Effector memory CD8-positive, alpha-beta T cell (primary cell): Measurements from ENCODE around the gene FRMPD1.

Source experiments
- ATAC-seq: fragments of 150-1000 bp; cut with Tn5 transposase; replicated peaks from 2 replicates; pipeline ENCODE4 v1.10.0; 2021; ENCODE audit warnings: mild to moderate bottlenecking, moderate library complexity
- DNase-seq, 3 experiments: peaks; one replicate each; pipeline ENCODE4 v3.0.0; 2021
- H3K27ac Mint-ChIP-seq, 2 donors: one replicate each; pipeline ENCODE4 v1.8.0; 2022; ENCODE audit warnings: mild to moderate bottlenecking in 2 of 2, mixed read lengths in 2 of 2, moderate library complexity in 2 of 2
- H3K27me3 Mint-ChIP-seq, 2 donors: one replicate each; pipeline ENCODE4 v1.8.0; 2022; ENCODE audit warnings: mixed read lengths in 2 of 2
- H3K36me3 Mint-ChIP-seq: one replicate; pipeline ENCODE4 v1.8.0; 2022; ENCODE audit warnings: mild to moderate bottlenecking, moderate library complexity, mixed read lengths; ENCODE audit not compliant: insufficient read depth
- H3K4me1 Mint-ChIP-seq, 2 donors: one replicate each; pipeline ENCODE4 v1.8.0; 2022; ENCODE audit warnings: low read depth in 2 of 2, mixed read lengths in 2 of 2
- H3K4me3 Mint-ChIP-seq, 2 donors: one replicate each; pipeline ENCODE4 v1.8.0; 2022; ENCODE audit warnings: mild to moderate bottlenecking in 2 of 2, mixed read lengths in 2 of 2, moderate library complexity in 2 of 2
- H3K9me3 Mint-ChIP-seq, 2 donors: one replicate each; pipeline ENCODE4 v1.8.0; 2022; ENCODE audit warnings: mixed read lengths in 2 of 2

Gene FRMPD1

GRCh38 chr9:37620396-37620795 lies 30.4 kb upstream of the FRMPD1 start:
- DNase-seq, result no peak
- Mint-ChIP-seq H3K27me3 (peaks cover 0 to 7% of the 10 kb centered on the region in 2 donors), H3K4me3 (no peak overlapping the region), H3K9me3 (no peaks in the 10 kb centered on the region), H3K36me3 (peaks cover 4% of the 10 kb centered on the region), H3K4me1 (no peaks in the 10 kb centered on the region), H3K27ac (no peak overlapping the region)
- ATAC-seq, result no peak

GRCh38 chr9:37621273-37622121 lies 29.3 kb upstream of the FRMPD1 start:
- no peaks in the 10 kb centered on the region for H3K4me1 Mint-ChIP-seq

DNA sequence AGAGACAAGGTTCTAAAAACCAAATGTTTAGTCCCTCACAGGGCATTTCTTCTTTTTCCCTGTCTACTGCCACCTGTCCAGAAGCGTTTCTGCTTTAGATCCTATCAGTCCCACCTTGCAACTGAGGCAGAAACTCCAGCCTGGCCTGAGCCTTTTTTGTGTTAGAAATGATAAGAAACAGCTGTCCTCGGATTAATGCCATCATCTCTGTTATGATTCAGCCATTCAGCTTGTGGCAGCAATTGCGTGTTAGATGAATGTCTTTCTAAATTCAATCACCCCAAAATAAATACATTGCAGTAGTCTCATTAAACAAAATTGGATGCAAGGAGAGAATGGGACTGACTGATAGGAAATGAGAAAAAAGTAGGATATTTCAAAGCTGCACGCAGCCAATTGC lies 28.3 kb upstream of the FRMPD1 start:
- Mint-ChIP-seq H3K4me3 (no peak overlapping the region), H3K27me3 (peaks cover 0 to 7% of the 10 kb centered on the region in 2 donors), H3K9me3 (no peaks in the 10 kb centered on the region), H3K27ac (no peak overlapping the region), H3K36me3 (peaks cover 4% of the 10 kb centered on the region), H3K4me1 (no peaks in the 10 kb centered on the region)
- no peak for DNase-seq
- no peak for ATAC-seq

More at GRCh38 chr9:37621273-37622121, 29.3 kb upstream of the FRMPD1 start:
- no peak overlapping the region for H3K27ac Mint-ChIP-seq
- peaks cover 0 to 7% of the 10 kb centered on the region in 2 donors for H3K27me3 Mint-ChIP-seq
- H3K9me3 Mint-ChIP-seq, result no peaks in the 10 kb centered on the region
- DNase-seq, result no peak
- no peak for ATAC-seq
- H3K36me3 Mint-ChIP-seq, result peaks cover 4% of the 10 kb centered on the region
- no peak overlapping the region for H3K4me3 Mint-ChIP-seq

DNA sequence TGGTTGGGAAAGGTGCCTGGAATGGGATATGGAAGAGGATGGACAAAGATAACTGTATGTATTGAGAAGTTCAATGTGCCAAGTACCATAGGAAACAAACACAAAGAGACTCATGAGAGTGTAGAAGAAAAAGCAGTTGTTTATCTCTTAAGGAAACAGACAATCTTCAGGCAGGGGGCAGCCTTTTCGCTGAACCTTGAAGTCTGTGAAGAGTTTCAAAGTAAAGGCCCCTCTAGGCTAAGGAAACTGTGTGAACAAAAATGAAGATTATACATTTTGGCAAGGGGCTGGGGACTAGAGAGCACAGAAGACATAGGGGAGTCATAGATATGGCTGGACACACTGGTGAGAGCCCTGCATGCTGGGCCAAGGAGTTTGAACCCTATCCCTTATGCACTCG lies 27.5 kb upstream of the FRMPD1 start:
- Mint-ChIP-seq H3K36me3 (peaks cover 4% of the 10 kb centered on the region), H3K9me3 (no peaks in the 10 kb centered on the region), H3K4me1 (no peaks in the 10 kb centered on the region), H3K27ac (no peak overlapping the region), H3K4me3 (no peak overlapping the region), H3K27me3 (peaks cover 0 to 7% of the 10 kb centered on the region in 2 donors)
- DNase-seq, result no peak
- ATAC-seq, result no peak

DNA sequence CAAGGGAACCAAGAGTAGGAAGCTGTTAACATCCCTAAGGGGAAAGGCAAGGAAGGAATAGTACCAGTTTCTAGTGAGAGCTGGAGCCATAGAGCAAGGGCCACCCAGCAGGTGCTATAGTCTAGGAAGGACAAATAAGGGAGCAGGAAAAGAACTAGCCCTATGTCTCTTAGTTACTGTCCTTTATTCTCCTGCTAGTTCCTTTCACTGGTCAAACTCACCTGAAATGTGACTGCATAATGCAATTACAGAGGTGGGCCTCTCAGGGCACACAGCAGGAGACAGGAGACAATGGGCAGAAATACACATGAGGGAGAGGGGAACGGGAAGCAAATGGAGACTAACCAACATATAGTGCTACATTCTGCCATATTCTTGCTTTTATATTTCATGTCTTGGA lies 26.7 kb upstream of the FRMPD1 start:
- no peak overlapping the region for H3K27ac Mint-ChIP-seq
- peaks cover 4% of the 10 kb centered on the region for H3K36me3 Mint-ChIP-seq
- H3K27me3 Mint-ChIP-seq, result peaks cover 0 to 2% of the 10 kb centered on the region in 2 donors
- no peak for DNase-seq
- H3K4me1 Mint-ChIP-seq, result no peaks in the 10 kb centered on the region
- no peak overlapping the region for H3K4me3 Mint-ChIP-seq
- no peak for ATAC-seq
- no peaks in the 10 kb centered on the region for H3K9me3 Mint-ChIP-seq

DNA sequence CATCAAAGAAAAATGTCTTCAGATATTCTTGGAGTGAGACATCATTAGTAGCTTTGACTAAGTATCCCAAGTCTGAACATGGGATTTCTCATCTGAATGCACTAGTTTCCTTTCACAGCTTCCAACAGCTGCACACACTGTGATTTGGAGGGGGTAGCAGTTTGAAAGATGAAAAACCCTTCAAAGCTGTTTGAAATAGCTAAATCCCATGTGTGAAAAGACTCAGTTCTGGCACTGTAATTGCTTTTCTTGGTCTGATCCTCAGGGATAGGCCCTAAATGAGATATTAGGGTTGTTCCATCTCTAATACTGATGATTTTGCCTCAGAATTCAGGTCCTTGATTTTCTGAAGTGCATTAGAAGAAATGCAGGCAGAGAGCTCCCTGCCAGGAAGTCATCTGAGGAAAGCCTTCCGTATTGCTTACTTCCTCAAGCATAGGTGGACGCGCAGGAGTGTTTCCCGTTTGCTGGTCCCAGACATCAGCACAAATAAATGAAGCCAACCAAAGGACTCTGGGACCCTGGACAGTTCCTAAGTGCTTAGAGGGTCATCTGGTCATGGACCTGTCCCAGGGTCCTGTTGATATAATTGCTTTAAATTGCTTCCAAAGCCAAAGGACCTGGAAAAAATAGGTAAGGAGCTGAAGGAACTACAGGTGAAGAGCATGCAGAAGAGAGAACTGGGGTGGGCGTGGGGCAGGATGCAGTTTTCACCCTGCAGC lies 25.6 kb upstream of the FRMPD1 start:
- H3K4me3 Mint-ChIP-seq, result no peak overlapping the region
- peaks cover 4% of the 10 kb centered on the region for H3K36me3 Mint-ChIP-seq

GRCh38 chr9:37625758-37626147 lies 25.0 kb upstream of the FRMPD1 start:
- Mint-ChIP-seq H3K27ac (no peak overlapping the region), H3K4me1 (no peaks in the 10 kb centered on the region), H3K4me3 (no peak overlapping the region), H3K27me3 (no peaks in the 10 kb centered on the region), H3K9me3 (no peaks in the 10 kb centered on the region), H3K36me3 (peaks cover 4% of the 10 kb centered on the region)
- ATAC-seq (no peak), DNase-seq (no peak)

More for the DNA sequence above, 25.6 kb upstream of the FRMPD1 start:
- no peak for DNase-seq
- no peak for ATAC-seq
- Mint-ChIP-seq H3K27me3 (no peaks in the 10 kb centered on the region), H3K27ac (no peak overlapping the region), H3K9me3 (no peaks in the 10 kb centered on the region), H3K4me1 (no peaks in the 10 kb centered on the region)

- Mint-ChIP-seq H3K9me3 (no peaks in the 10 kb centered on the region), H3K4me3 (no peak overlapping the region), H3K27ac (no peak overlapping the region), H3K36me3 (no peaks in the 10 kb centered on the region), H3K27me3 (no peaks in the 10 kb centered on the region), H3K4me1 (no peaks in the 10 kb centered on the region)
- no peak for ATAC-seq
- no peak for DNase-seq
These were observed 24.0 kb upstream of the FRMPD1 start for GRCh38 chr9:37626708-37627292.

DNA sequence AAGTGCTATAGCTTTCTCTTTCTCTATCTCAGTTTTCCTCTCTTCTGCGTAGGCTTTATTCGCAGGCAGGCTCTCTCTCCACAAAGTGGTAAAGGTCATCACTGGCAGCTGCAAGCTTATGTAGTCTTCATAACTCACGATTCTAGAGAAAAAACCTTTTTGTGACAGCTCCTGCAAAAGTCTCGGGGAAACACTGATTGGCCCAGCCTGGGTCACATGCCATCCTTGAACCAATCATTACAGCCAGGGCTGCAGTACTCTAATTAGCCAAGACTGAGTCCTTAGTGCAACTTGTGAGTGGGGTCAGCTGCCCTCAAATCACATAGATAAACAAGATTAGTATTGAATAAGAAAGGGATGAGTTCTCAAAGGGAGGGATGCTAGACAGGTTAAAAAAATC lies 18.3 kb upstream of the FRMPD1 start:
- Mint-ChIP-seq H3K4me1 (no peaks in the 10 kb centered on the region), H3K27ac (no peak overlapping the region)

DNA sequence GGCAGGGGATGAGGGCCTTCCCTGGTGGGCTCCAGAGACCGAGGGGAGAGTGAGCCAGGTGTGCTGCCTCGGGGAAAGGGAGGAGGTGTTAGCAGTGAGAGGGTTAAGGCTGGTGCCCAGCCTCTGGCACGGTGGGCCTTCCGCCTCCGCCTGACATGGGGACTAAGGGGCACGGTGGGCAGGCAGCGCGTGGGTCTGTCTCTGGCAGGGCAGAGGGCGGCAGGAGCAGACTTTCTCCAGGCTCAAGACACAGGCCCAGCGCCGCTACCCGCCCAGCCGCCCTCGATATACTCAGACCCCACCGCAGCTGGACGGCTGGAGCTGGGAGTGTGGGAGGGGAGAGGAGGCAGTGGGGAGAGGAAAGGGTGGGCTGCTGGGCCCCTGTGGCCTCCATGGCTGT lies 14.9 kb upstream of the FRMPD1 start:
- H3K4me1 Mint-ChIP-seq, result no peaks in the 10 kb centered on the region
- peaks cover 20 to 25% of the 10 kb centered on the region in 2 donors for H3K27me3 Mint-ChIP-seq
- no peaks in the 10 kb centered on the region for H3K36me3 Mint-ChIP-seq
- no peak for ATAC-seq
- no peak for DNase-seq
- H3K4me3 Mint-ChIP-seq, result no peak overlapping the region
- no peaks in the 10 kb centered on the region for H3K9me3 Mint-ChIP-seq
- H3K27ac Mint-ChIP-seq, result no peak overlapping the region

More for the DNA sequence above, 18.3 kb upstream of the FRMPD1 start:
- no peak for DNase-seq
- H3K9me3 Mint-ChIP-seq, result no peaks in the 10 kb centered on the region
- peaks cover 20 to 22% of the 10 kb centered on the region in 2 donors for H3K27me3 Mint-ChIP-seq
- H3K4me3 Mint-ChIP-seq, result no peak overlapping the region
- H3K36me3 Mint-ChIP-seq, result no peaks in the 10 kb centered on the region
- ATAC-seq, result no peak

- Mint-ChIP-seq H3K27me3 (peaks cover 20 to 25% of the 10 kb centered on the region in 2 donors), H3K9me3 (no peaks in the 10 kb centered on the region), H3K4me1 (no peaks in the 10 kb centered on the region), H3K27ac (no peak overlapping the region), H3K4me3 (no peak overlapping the region), H3K36me3 (no peaks in the 10 kb centered on the region)
- ATAC-seq, result no peak
- DNase-seq, result no peak
These were observed 14.0 kb upstream of the FRMPD1 start for GRCh38 chr9:37636511-37637448.

DNA sequence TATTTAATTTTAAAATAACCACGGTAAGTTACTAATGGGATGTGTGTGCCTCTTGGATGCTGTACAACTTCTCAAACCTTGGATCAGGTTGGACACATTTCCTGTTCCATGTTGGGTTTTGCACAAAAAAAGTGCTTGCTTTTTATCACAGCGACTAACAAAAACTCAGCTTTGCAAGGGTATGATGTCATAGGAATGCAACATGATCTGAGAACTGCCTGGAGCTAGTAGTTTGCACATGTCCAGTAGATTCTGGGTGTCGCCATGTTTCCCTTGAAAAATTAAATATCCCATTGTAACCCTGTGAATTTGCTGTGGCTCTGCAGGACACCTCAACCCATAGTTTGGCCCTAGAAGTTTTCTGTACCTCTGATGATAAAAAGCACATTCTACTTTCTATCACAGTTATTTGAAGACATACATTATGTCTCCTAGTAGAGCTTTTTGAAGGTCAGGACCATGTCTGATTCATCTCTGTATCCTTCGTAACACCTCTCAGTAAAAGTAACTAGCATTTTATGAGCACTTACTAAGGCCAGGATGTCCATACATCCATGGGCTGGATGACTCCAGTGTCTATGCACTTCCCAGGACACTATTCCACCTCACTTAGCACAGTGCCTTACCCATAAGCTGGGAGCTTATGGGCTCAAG lies 11.5 kb upstream of the FRMPD1 start:
- no peaks in the 10 kb centered on the region for H3K9me3 Mint-ChIP-seq
- no peaks in the 10 kb centered on the region for H3K36me3 Mint-ChIP-seq
- no peak overlapping the region for H3K4me3 Mint-ChIP-seq
- no peak overlapping the region for H3K27ac Mint-ChIP-seq
- H3K27me3 Mint-ChIP-seq, result peaks cover 37 to 38% of the 10 kb centered on the region in 2 donors
- ATAC-seq (no peak), DNase-seq (no peak)
- no peaks in the 10 kb centered on the region for H3K4me1 Mint-ChIP-seq
